Mesenchymal stem cell (in vitro differentiated cells and primary cell): Measurements from ENCODE around the gene HLCS.

Experiments
- DNase-seq: peaks from one replicate; pipeline ENCODE4 v3.0.0-alpha.2; 2013
- H2AFZ ChIP-seq: one replicate; pipeline ENCODE4 v1.6.1; 2013; ENCODE audit warnings: low read depth, mild to moderate bottlenecking, control low read depth, inconsistent platforms, low read length, moderate library complexity
- H2AK5ac ChIP-seq: 2 replicates; pipeline ENCODE4 v1.6.1; 2013; ENCODE audit warnings: low read length, moderate library complexity, mild to moderate bottlenecking, inconsistent platforms; ENCODE audit not compliant: severe bottlenecking
- H2BK120ac ChIP-seq: one replicate; pipeline ENCODE4 v1.6.1; 2013; ENCODE audit warnings: low read depth, mild to moderate bottlenecking, inconsistent platforms, low read length, moderate library complexity
- H2BK12ac ChIP-seq, 2 experiments: one replicate each; pipeline ENCODE4 v1.6.1; 2013; ENCODE audit warnings: inconsistent platforms in 2 of 2, low read length in 2 of 2, mild to moderate bottlenecking in 2 of 2, moderate library complexity in 2 of 2, control low read depth in 1 of 2
- H2BK15ac ChIP-seq: one replicate; pipeline ENCODE4 v1.6.1; 2013; ENCODE audit warnings: mild to moderate bottlenecking, low read depth, inconsistent platforms; ENCODE audit not compliant: poor library complexity, severe bottlenecking
- H2BK5ac ChIP-seq: 2 replicates; pipeline ENCODE4 v1.6.1; 2013; ENCODE audit warnings: low read depth, mild to moderate bottlenecking, low read length, control low read depth, inconsistent platforms; ENCODE audit not compliant: poor library complexity, severe bottlenecking
- H3K14ac ChIP-seq, 2 experiments: one replicate each; pipeline ENCODE4 v1.6.1; 2013; ENCODE audit warnings: inconsistent platforms in 2 of 2, low read length in 2 of 2, control low read depth in 1 of 2, mild to moderate bottlenecking in 1 of 2, moderate library complexity in 1 of 2
- H3K18ac ChIP-seq, 2 experiments: one replicate each; pipeline ENCODE4 v1.6.1; 2013; ENCODE audit warnings: inconsistent platforms in 2 of 2, low read length in 2 of 2, control low read depth in 1 of 2, low read depth in 1 of 2, mild to moderate bottlenecking in 1 of 2
- H3K23ac ChIP-seq, 2 experiments: one replicate each; pipeline ENCODE4 v1.6.1; 2013; ENCODE audit warnings: inconsistent platforms in 2 of 2, low read length in 2 of 2, mild to moderate bottlenecking in 2 of 2, moderate library complexity in 2 of 2, control low read depth in 1 of 2
- H3K27ac ChIP-seq: 2 replicates; pipeline ENCODE4 v1.5.1; 2013; ENCODE audit warnings: mild to moderate bottlenecking, moderate library complexity, low read length, control low read depth, inconsistent platforms; ENCODE audit not compliant: poor library complexity, severe bottlenecking
- H3K27me3 ChIP-seq, 2 experiments: 2 replicates each; pipeline versions ENCODE4 v1.6.1 to v1.7.0; 2013; ENCODE audit warnings: low read length in 2 of 2, mild to moderate bottlenecking in 2 of 2, moderate library complexity in 2 of 2, control low read depth in 1 of 2, inconsistent platforms in 1 of 2; ENCODE audit not compliant: control insufficient read depth in 1 of 2, insufficient read depth in 1 of 2
- H3K36me3 ChIP-seq, 2 experiments: 2 replicates each; pipeline versions ENCODE4 v1.6.1 to v1.7.0; 2013; ENCODE audit warnings: low read length in 2 of 2, control low read depth in 1 of 2, inconsistent platforms in 1 of 2, low read depth in 1 of 2, mild to moderate bottlenecking in 1 of 2; ENCODE audit not compliant: insufficient read depth in 2 of 2, control insufficient read depth in 1 of 2
- H3K4ac ChIP-seq, 2 experiments: one replicate each; pipeline ENCODE4 v1.6.1; 2013; ENCODE audit warnings: inconsistent platforms in 2 of 2, low read length in 2 of 2, mild to moderate bottlenecking in 2 of 2, moderate library complexity in 2 of 2, control low read depth in 1 of 2, low read depth in 1 of 2
- H3K4me1 ChIP-seq: 2 replicates; pipeline ENCODE4 v1.6.1; 2013; ENCODE audit warnings: low read depth, low read length, control low read depth; ENCODE audit not compliant: control insufficient read depth, insufficient read depth
- H3K4me2 ChIP-seq: 2 replicates; pipeline ENCODE4 v1.6.1; 2013; ENCODE audit warnings: low read length, mild to moderate bottlenecking, inconsistent platforms; ENCODE audit not compliant: poor library complexity, severe bottlenecking
- H3K4me3 ChIP-seq, 2 experiments: 2 replicates each; pipeline versions ENCODE4 v1.5.1 to v1.7.0; 2013; ENCODE audit warnings: low read length in 2 of 2, mild to moderate bottlenecking in 2 of 2, control low read depth in 1 of 2, low read depth in 1 of 2; ENCODE audit not compliant: insufficient read depth in 1 of 2
- H3K79me1 ChIP-seq: replicated peaks from 2 replicates; pipeline ENCODE4 v1.6.1; 2013; ENCODE audit warnings: mild to moderate bottlenecking, control low read depth, low read length, inconsistent platforms; ENCODE audit not compliant: poor library complexity, severe bottlenecking
- H3K9ac ChIP-seq: 2 replicates; pipeline ENCODE4 v1.7.0; 2013; ENCODE audit warnings: mild to moderate bottlenecking, low read length, moderate library complexity
- H3K9me3 ChIP-seq: 2 replicates; pipeline ENCODE4 v1.7.0; 2013; ENCODE audit warnings: mild to moderate bottlenecking, low read length; ENCODE audit not compliant: control insufficient read depth
- H4K8ac ChIP-seq: one replicate; pipeline ENCODE4 v1.6.1; 2013; ENCODE audit warnings: inconsistent platforms, mild to moderate bottlenecking, low read length, moderate library complexity
- H4K91ac ChIP-seq: one replicate; pipeline ENCODE4 v1.6.1; 2013; ENCODE audit warnings: mild to moderate bottlenecking, low read length, inconsistent platforms
- WGBS: methylation state at CpG from one replicate; pipeline ENCODE4 v1.1.7; 2013; ENCODE audit warnings: mixed read lengths; 5-methylcytosine and 5-hydroxymethylcytosine counted together

The HLCS gene

DNA sequence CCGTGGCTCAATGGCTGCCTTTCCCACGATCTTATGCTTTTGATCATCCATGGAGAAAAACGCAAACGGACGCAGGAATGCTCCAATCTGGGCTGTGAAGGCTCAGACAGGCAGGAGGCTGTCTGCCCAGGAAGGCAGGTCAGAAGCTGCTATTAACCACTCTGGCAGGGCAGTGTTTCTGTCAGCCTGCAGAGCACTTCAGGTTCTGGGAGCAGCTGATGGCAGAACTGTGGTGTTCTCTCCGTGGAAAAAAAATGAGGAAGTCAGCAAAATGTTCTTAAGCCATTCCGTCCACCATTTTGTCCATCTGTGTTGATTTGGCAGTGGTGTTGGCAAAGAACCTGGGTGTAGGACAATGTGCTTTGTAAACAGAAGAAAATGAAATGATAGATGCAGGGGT lies 175.9 kb downstream of the HLCS start:
- Histone ChIP-seq H3K4me3 (no peak overlapping the region), H3K4ac (no peak overlapping the region), H3K23ac (no peak overlapping the region), H2BK5ac (no peak overlapping the region), H2BK12ac (no peak overlapping the region), H3K4me1 (peaks cover 5% of the 10 kb centered on the region), H3K79me1 (peaks cover 6% of the 10 kb centered on the region), H2BK15ac (no peak overlapping the region), H2BK120ac (no peak overlapping the region), H3K18ac (no peak overlapping the region), H3K4me2 (no peak overlapping the region), H2AK5ac (no peak overlapping the region), H4K91ac (no peak overlapping the region), H3K27ac (no peak overlapping the region), H3K27me3 (no peaks in the 10 kb centered on the region), H4K8ac (no peak overlapping the region), H3K14ac (no peak overlapping the region), H3K9me3 (no peaks in the 10 kb centered on the region), H3K9ac (no peak overlapping the region), H2AFZ (no peak overlapping the region), H3K36me3 (no peaks in the 10 kb centered on the region)
- WGBS, result 81% methylated on average over 7 of the region's 7 CpGs
- DNase-seq, result no peak

DNA sequence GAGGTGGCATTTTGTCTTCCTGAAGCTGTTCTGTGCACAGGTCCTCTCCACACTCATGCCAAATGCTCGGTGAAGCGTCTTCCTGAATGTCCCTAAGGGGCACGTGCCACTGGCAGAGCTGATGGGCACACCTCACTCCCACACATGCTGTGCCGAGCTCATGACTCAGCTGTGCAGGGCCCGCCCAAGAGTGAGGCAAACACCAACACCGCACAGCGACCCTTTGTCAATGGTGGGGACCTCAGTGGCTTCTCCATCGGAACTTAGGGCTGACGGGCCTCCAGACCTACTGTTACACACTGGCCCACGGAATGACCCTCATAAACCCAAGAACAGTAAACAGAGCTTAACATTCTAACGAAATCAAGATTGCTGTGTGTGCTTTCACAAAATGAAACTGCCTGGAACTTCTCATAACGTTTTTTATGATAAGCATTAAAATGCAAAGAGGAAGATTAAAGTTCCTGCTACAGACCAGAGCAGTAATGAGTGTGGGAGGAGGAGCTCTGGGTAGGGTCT lies 178.3 kb downstream of the HLCS start:
- Histone ChIP-seq H3K9ac (no peak overlapping the region), H3K23ac (no peak overlapping the region), H3K4me1 (peaks cover 7% of the 10 kb centered on the region), H3K36me3 (no peaks in the 10 kb centered on the region), H3K79me1 (peaks cover 6% of the 10 kb centered on the region), H3K4ac (no peak overlapping the region), H2BK120ac (no peak overlapping the region), H3K14ac (peak overlapping the region in 1 of 2 experiments; percentile 9), H3K9me3 (no peaks in the 10 kb centered on the region), H4K8ac (no peak overlapping the region), H2AK5ac (no peak overlapping the region), H4K91ac (no peak overlapping the region), H2AFZ (no peak overlapping the region), H3K27me3 (no peaks in the 10 kb centered on the region), H3K4me2 (no peak overlapping the region), H3K18ac (no peak overlapping the region), H2BK5ac (no peak overlapping the region), H3K4me3 (no peak overlapping the region), H3K27ac (no peak overlapping the region), H2BK12ac (no peak overlapping the region), H2BK15ac (no peak overlapping the region)
- DNase-seq, result peak; percentile 31
- WGBS, result 68% methylated on average over 12 of the region's 12 CpGs

DNA sequence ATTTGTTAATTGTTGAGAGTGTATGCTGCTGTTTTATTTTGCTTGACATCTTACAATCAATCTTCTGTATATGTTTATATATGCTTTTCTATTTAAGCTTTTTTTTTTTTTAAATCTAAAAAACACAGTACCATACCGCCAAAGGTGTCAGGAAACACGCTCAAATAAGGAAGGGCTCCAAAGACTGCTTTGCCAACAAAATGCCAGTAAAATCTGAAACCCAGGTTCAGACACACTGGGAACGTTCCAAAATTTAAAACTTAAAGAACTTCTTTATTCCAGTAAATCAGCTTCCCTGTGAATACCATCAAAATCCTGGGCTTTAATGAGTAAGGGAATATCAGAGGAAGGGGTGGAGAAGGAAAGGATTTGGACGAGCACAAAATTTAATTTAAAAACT lies 180.3 kb downstream of the HLCS start:
- H2BK12ac ChIP-seq, result no peak overlapping the region
- H3K27ac ChIP-seq, result no peak overlapping the region
- no peak overlapping the region for H3K23ac ChIP-seq
- no peaks in the 10 kb centered on the region for H3K36me3 ChIP-seq
- no peak overlapping the region for H4K8ac ChIP-seq
- no peak overlapping the region for H3K14ac ChIP-seq
- H3K27me3 ChIP-seq, result no peaks in the 10 kb centered on the region
- peaks cover 7% of the 10 kb centered on the region for H3K4me1 ChIP-seq
- H3K4me3 ChIP-seq, result no peak overlapping the region
- no peak overlapping the region for H3K4me2 ChIP-seq
- WGBS, result 100% methylated on average over 2 of the region's 4 CpGs
- DNase-seq, result no peak
- no peaks in the 10 kb centered on the region for H3K9me3 ChIP-seq
- no peak overlapping the region for H2BK5ac ChIP-seq
- H2AFZ ChIP-seq, result no peak overlapping the region
- no peak overlapping the region for H2BK15ac ChIP-seq
- peaks cover 4% of the 10 kb centered on the region for H3K79me1 ChIP-seq
- no peak overlapping the region for H3K4ac ChIP-seq
- H2BK120ac ChIP-seq, result no peak overlapping the region
- H3K18ac ChIP-seq, result no peak overlapping the region
- no peak overlapping the region for H2AK5ac ChIP-seq
- no peak overlapping the region for H4K91ac ChIP-seq
- H3K9ac ChIP-seq, result no peak overlapping the region

DNA sequence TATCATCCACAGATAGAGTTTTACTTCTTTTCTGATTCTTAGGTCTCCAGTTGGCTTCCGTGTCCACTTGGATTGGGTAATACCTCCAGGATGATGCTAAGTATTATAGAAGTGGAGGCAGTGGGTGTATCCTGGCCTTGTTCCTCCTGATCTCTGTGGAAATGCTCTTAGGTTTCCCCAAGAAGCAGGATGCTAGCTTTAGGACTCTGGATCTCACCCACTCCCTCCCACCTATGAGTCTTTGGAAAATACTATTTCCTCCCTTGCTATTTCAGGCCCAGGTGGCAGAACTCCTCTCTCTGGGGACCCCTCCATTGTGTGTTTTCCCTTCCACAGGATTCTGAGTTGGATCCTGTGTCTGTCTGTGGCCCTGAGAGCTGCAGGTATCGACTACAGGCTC lies 180.9 kb downstream of the HLCS start:
- H3K4ac ChIP-seq, result no peak overlapping the region
- no peak overlapping the region for H4K91ac ChIP-seq
- no peak overlapping the region for H3K4me3 ChIP-seq
- peaks cover 7% of the 10 kb centered on the region for H3K4me1 ChIP-seq
- H3K4me2 ChIP-seq, result no peak overlapping the region
- no peak overlapping the region for H3K18ac ChIP-seq
- H2BK15ac ChIP-seq, result no peak overlapping the region
- no peak overlapping the region for H3K23ac ChIP-seq
- no peak overlapping the region for H2BK5ac ChIP-seq
- no peaks in the 10 kb centered on the region for H3K36me3 ChIP-seq
- H2AFZ ChIP-seq, result no peak overlapping the region
- no peak overlapping the region for H3K9ac ChIP-seq
- no peak overlapping the region for H2BK120ac ChIP-seq
- H3K79me1 ChIP-seq, result peaks cover 4% of the 10 kb centered on the region
- no peak overlapping the region for H2AK5ac ChIP-seq
- H3K14ac ChIP-seq, result no peak overlapping the region
- H3K27ac ChIP-seq, result no peak overlapping the region
- H3K27me3 ChIP-seq, result no peaks in the 10 kb centered on the region
- no peak overlapping the region for H2BK12ac ChIP-seq
- WGBS, result 97% methylated on average over 2 of the region's 2 CpGs
- DNase-seq, result no peak
- H3K9me3 ChIP-seq, result no peaks in the 10 kb centered on the region
- H4K8ac ChIP-seq, result no peak overlapping the region
